Neuronal stem cell (in vitro differentiated cells): ENCODE results near the gene DACT1.

ENCODE experiments used
- DNase-seq: peaks from one replicate; pipeline ENCODE4 v3.0.0-alpha.2; 2013; ENCODE audit warnings: low spot score
- H2AFZ ChIP-seq: one replicate; pipeline ENCODE4 v1.6.1; 2013; ENCODE audit warnings: mild to moderate bottlenecking, low read length, inconsistent platforms
- H2AK5ac ChIP-seq: 2 replicates; pipeline ENCODE4 v1.6.1; 2013; ENCODE audit warnings: low read depth, mild to moderate bottlenecking, inconsistent platforms, low read length, moderate library complexity, mixed read lengths
- H2BK120ac ChIP-seq: 2 replicates; pipeline ENCODE4 v1.6.1; 2013; ENCODE audit warnings: low read depth, mild to moderate bottlenecking, inconsistent platforms, low read length, moderate library complexity, mixed read lengths
- H2BK12ac ChIP-seq: one replicate; pipeline ENCODE4 v1.6.1; 2013; ENCODE audit warnings: low read length, inconsistent platforms
- H2BK15ac ChIP-seq: 2 replicates; pipeline ENCODE4 v1.6.1; 2013; ENCODE audit warnings: mild to moderate bottlenecking, low read length, inconsistent platforms, mixed read lengths
- H2BK5ac ChIP-seq: one replicate; pipeline ENCODE4 v1.6.1; 2013; ENCODE audit warnings: inconsistent platforms, mild to moderate bottlenecking, low read length, moderate library complexity
- H3K14ac ChIP-seq: one replicate; pipeline ENCODE4 v1.6.1; 2013; ENCODE audit warnings: low read length, inconsistent platforms
- H3K18ac ChIP-seq: 2 replicates; pipeline ENCODE4 v1.6.1; 2013; ENCODE audit warnings: low read length, inconsistent platforms
- H3K23ac ChIP-seq: 2 replicates; pipeline ENCODE4 v1.6.1; 2013; ENCODE audit warnings: low read depth, mild to moderate bottlenecking, mixed read lengths, low read length, inconsistent platforms; ENCODE audit not compliant: poor library complexity
- H3K27ac ChIP-seq: replicated peaks from 3 replicates; pipeline ENCODE4 v1.5.1; 2013; ENCODE audit warnings: low read length, inconsistent platforms
- H3K27me3 ChIP-seq, 3 experiments: 2 replicates each; pipeline ENCODE4 v1.6.1; 2013; ENCODE audit warnings: low read length in 3 of 3, mild to moderate bottlenecking in 2 of 3, inconsistent platforms in 1 of 3, low read depth in 1 of 3, mixed read lengths in 1 of 3, moderate library complexity in 1 of 3; ENCODE audit not compliant: control insufficient read depth in 3 of 3, insufficient read depth in 3 of 3
- H3K36me3 ChIP-seq, 2 donors: replicated peaks in 1 of 2; 2 replicates each; pipeline ENCODE4 v1.6.1; 2013; ENCODE audit warnings: low read length in 2 of 2; ENCODE audit not compliant: control insufficient read depth in 2 of 2, insufficient read depth in 2 of 2
- H3K4ac ChIP-seq: 2 replicates; pipeline ENCODE4 v1.6.1; 2013; ENCODE audit warnings: inconsistent platforms, mild to moderate bottlenecking, low read length, moderate library complexity
- H3K4me1 ChIP-seq, 2 donors: 1 replicate in 1 of 2; 2 replicates in 1 of 2; pipeline ENCODE4 v1.6.1; 2013; ENCODE audit warnings: low read length in 2 of 2, low read depth in 1 of 2; ENCODE audit not compliant: control insufficient read depth in 2 of 2, insufficient read depth in 1 of 2
- H3K4me2 ChIP-seq: one replicate; pipeline ENCODE4 v1.6.1; 2013; ENCODE audit warnings: mild to moderate bottlenecking, low read length, inconsistent platforms; ENCODE audit not compliant: insufficient read depth, poor library complexity, severe bottlenecking
- H3K4me3 ChIP-seq, 2 donors: 2 replicates each; pipeline ENCODE4 v1.5.1; 2013; ENCODE audit warnings: low read length in 2 of 2, mild to moderate bottlenecking in 2 of 2, inconsistent platforms in 1 of 2, moderate library complexity in 1 of 2
- H3K79me1 ChIP-seq: one replicate; pipeline ENCODE4 v1.6.1; 2013; ENCODE audit warnings: low read depth, mild to moderate bottlenecking, inconsistent platforms, low read length, moderate library complexity
- H3K9ac ChIP-seq: one replicate; pipeline ENCODE4 v1.6.1; 2013; ENCODE audit warnings: mild to moderate bottlenecking, low read depth, low read length, inconsistent platforms; ENCODE audit not compliant: poor library complexity
- H3K9me3 ChIP-seq, 2 donors: replicated peaks in 1 of 2; 2 replicates each; pipeline versions ENCODE3 to v1.6.1; 2013; ENCODE audit warnings: low read length in 2 of 2, mild to moderate bottlenecking in 2 of 2, inconsistent platforms in 1 of 2, low read depth in 1 of 2, mixed read lengths in 1 of 2, moderate library complexity in 1 of 2; ENCODE audit not compliant: control insufficient read depth in 2 of 2, insufficient read depth in 1 of 2
- H4K8ac ChIP-seq: one replicate; pipeline ENCODE4 v1.6.1; 2013; ENCODE audit warnings: low read depth, mild to moderate bottlenecking, inconsistent platforms, low read length, moderate library complexity
- H4K91ac ChIP-seq: one replicate; pipeline ENCODE4 v1.6.1; 2013; ENCODE audit warnings: low read length, low read depth, mild to moderate bottlenecking, inconsistent platforms; ENCODE audit not compliant: poor library complexity
- WGBS, 2 donors: extraction: QIAGEN DNeasy Blood & Tissue Kit; methylation state at CpG; one replicate each; pipeline ENCODE4 v1.1.7; 2013; ENCODE audit warnings: missing lambda C conversion rate in 2 of 2, mixed read lengths in 1 of 2; ENCODE audit not compliant: insufficient read length in 2 of 2, insufficient replicate concordance in 1 of 2; ENCODE audit errors: extremely low coverage in 2 of 2; 5-methylcytosine and 5-hydroxymethylcytosine counted together

DACT1 gene

DNA sequence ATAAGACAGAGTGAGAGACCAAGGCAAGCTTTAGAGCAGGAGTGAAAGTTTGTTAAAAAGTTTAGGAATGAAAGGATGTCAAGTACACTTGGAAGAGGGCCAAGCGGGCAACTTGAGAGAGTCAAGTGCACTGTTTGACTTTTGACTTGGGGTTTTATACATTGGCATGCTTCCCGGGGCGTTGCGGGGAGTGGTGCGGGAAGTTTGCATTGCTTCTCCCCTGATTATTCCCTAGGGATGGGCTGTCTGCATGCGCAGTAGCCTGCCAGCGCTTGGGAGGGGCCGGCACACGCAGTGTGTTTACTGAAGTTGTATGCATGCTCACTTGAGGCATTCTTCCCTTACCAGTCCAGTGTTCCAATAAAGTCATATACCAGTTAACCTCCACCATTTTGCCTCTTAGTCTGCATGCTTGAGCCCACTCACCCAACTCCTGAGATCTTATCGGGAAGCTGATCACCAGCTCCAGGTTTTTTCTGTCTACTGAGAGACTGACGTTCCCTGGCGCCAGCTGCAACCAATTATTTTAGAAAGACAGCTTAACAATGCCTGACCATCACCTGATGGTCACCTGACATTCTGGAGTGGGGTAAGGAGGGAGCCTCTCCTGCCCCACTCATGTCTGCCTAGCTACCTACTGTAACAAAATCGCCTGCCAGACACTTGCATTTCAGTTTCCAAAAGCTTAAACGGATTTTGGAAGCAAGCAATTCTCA, 53.2 kb downstream of the DACT1 start:
- no peak for DNase-seq
- Histone ChIP-seq H3K18ac (no peak overlapping the region), H3K79me1 (no peaks in the 10 kb centered on the region)

DNA sequence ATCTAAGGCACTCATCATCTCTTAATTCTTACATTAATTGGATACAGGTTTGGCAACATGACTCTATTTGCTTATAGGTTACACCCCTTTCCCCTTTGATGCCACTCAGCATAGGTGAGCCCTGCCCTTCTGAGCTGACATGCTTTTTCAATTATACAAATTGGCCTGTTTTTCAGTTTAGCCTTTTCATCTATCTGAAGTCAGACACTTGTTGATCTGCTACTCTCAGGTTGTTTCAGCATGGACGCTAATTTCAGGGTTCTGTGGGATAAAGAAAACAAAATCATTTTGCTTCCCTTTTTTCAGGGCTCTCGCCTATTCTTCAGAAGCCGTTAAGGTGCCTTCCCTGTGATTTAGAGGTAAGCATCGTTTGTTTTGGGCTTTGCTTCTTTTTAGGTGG, 55.3 kb downstream of the DACT1 start:
- Histone ChIP-seq H3K18ac (no peak overlapping the region), H3K36me3 (no peaks in the 10 kb centered on the region), H3K9me3 (peaks cover 0 to 3% of the 10 kb centered on the region in 2 donors), H3K27ac (no peak overlapping the region), H3K79me1 (no peaks in the 10 kb centered on the region), H2BK15ac (no peak overlapping the region), H3K4me1 (peaks cover 0 to 3% of the 10 kb centered on the region in 2 donors), H2BK5ac (no peak overlapping the region), H3K4me3 (no peak overlapping the region), H3K4ac (no peak overlapping the region), H3K27me3 (peaks cover 0 to 3% (median 0%) of the 10 kb centered on the region in 3 experiments), H3K23ac (no peak overlapping the region), H3K4me2 (no peak overlapping the region), H3K14ac (no peak overlapping the region), H2BK12ac (no peak overlapping the region), H2AK5ac (no peak overlapping the region), H2AFZ (no peak overlapping the region), H4K91ac (no peak overlapping the region), H4K8ac (no peak overlapping the region), H2BK120ac (no peak overlapping the region), H3K9ac (no peak overlapping the region)
- no CpG with 5 or more reads among the region's 4 CpGs for WGBS, 2 donors
- no peak for DNase-seq

More for the DNA sequence above, 53.2 kb downstream of the DACT1 start:
- Histone ChIP-seq H3K27me3 (peaks cover 0 to 3% (median 0%) of the 10 kb centered on the region in 3 experiments), H2BK120ac (no peak overlapping the region), H2AFZ (no peak overlapping the region), H3K4me2 (no peak overlapping the region), H2AK5ac (no peak overlapping the region), H3K23ac (no peak overlapping the region), H3K27ac (no peak overlapping the region), H3K14ac (no peak overlapping the region), H4K91ac (no peak overlapping the region), H3K9ac (no peak overlapping the region), H3K9me3 (peaks cover 2 to 3% of the 10 kb centered on the region in 2 donors), H2BK15ac (no peak overlapping the region), H3K4me3 (no peak overlapping the region), H2BK12ac (no peak overlapping the region), H4K8ac (no peak overlapping the region), H3K4ac (no peak overlapping the region), H3K4me1 (no peaks in the 10 kb centered on the region), H2BK5ac (no peak overlapping the region), H3K36me3 (no peaks in the 10 kb centered on the region)
- no CpG with 5 or more reads among the region's 14 CpGs for WGBS, 2 donors

DNA sequence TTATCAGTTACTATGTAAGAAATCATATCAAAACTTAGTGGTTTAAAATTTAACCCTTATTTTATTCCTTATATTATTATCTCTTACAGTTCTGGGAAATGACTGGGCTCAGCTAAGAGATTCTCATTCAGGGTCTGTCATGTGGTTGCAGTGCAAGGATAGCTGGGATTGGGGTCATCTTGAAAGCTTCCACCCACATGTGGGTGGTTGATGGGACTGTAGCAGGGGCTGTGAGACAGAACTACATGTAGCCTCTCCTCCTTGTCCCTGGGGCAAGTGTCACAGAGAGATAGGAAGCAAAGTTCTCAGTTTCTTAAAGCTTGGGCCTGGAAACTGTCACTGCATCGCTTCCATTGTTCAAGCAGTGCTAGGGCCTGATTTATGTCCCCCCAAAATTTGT, 57.8 kb downstream of the DACT1 start:
- no peak overlapping the region for H3K14ac ChIP-seq
- H4K8ac ChIP-seq, result no peak overlapping the region
- peaks cover 0 to 5% of the 10 kb centered on the region in 2 donors for H3K4me1 ChIP-seq
- WGBS, 2 donors, result no CpG with 5 or more reads among the region's 1 CpG
- H3K4me3 ChIP-seq, result no peak overlapping the region
- no peaks in the 10 kb centered on the region for H3K9me3 ChIP-seq
- H3K9ac ChIP-seq, result no peak overlapping the region
- H2AK5ac ChIP-seq, result no peak overlapping the region
- H2BK120ac ChIP-seq, result no peak overlapping the region
- no peak overlapping the region for H3K23ac ChIP-seq
- H2BK12ac ChIP-seq, result no peak overlapping the region
- H4K91ac ChIP-seq, result no peak overlapping the region
- H3K18ac ChIP-seq, result no peak overlapping the region
- no peak overlapping the region for H3K27ac ChIP-seq
- H3K79me1 ChIP-seq, result no peaks in the 10 kb centered on the region
- no peak overlapping the region for H2BK15ac ChIP-seq
- no peak for DNase-seq
- H3K4me2 ChIP-seq, result no peak overlapping the region
- no peak overlapping the region for H2AFZ ChIP-seq
- no peak overlapping the region for H3K4ac ChIP-seq
- peaks cover 0 to 3% (median 0%) of the 10 kb centered on the region in 3 experiments for H3K27me3 ChIP-seq
- no peaks in the 10 kb centered on the region for H3K36me3 ChIP-seq
- no peak overlapping the region for H2BK5ac ChIP-seq

DNA sequence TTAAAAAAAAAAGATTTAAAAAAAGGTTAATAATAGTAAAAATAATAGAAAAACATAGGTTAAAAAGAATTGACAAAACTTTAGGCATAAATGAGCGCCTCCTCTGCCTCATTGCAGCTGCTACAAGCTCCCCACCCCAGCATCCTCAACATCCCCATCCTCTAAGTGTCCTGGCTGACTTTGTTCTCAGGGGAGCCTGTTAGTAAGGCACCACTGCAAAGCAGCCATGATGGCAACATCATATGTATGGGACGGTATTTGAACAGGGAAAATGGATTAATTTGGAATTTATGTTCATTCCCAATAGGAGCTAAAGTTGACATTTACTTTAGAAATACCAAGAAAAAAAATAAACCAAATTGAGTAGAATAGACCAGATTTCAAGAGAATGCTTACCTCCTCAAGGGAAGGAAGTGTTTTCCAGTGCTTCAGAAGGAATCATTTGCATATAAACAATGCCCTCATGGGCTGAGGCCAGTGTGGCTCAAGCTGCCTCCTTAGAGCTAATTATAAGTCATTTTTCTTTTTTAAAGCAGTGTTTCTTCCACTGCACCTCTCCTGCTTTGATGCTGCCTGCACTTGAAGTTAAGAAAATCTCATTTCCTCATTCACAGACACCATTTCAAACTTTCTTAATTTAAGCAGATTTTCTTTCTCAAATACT, 59.6 kb downstream of the DACT1 start:
- Histone ChIP-seq H3K27ac (no peak overlapping the region), H3K4ac (no peak overlapping the region), H2BK12ac (no peak overlapping the region), H3K18ac (no peak overlapping the region), H2BK5ac (no peak overlapping the region), H2BK120ac (no peak overlapping the region), H3K9ac (no peak overlapping the region), H3K9me3 (no peaks in the 10 kb centered on the region), H2AK5ac (no peak overlapping the region), H3K27me3 (peaks cover 0 to 3% (median 0%) of the 10 kb centered on the region in 3 experiments), H2AFZ (no peak overlapping the region), H4K8ac (no peak overlapping the region), H2BK15ac (no peak overlapping the region), H3K4me1 (peaks cover 0 to 5% of the 10 kb centered on the region in 2 donors), H3K79me1 (no peaks in the 10 kb centered on the region), H4K91ac (no peak overlapping the region), H3K23ac (no peak overlapping the region), H3K4me2 (no peak overlapping the region), H3K36me3 (no peaks in the 10 kb centered on the region), H3K14ac (no peak overlapping the region), H3K4me3 (no peak overlapping the region)
- no CpG with 5 or more reads among the region's 2 CpGs for whole genome bisulfite sequencing, 2 donors
- DNase-seq, result no peak
